ENCODE measurements around the gene CTTNBP2.

CTTNBP2 gene

GRCh38 chr7:117790251-117790650, 83.0 kb downstream of the CTTNBP2 start:
- DNase-seq (ENCODE audit: low read depth in 2 of 2) = no peak

GRCh38 chr7:117785431-117785830, 87.8 kb downstream of the CTTNBP2 start:
- DNase-seq (ENCODE audit: low read depth in 2 of 2) = no peak

GRCh38 chr7:117784315-117784714, 88.9 kb downstream of the CTTNBP2 start:
- DNase-seq (ENCODE audit: low read depth in 2 of 2) = no peak

GRCh38 chr7:117782761-117783160, 90.5 kb downstream of the CTTNBP2 start:
- no peak for DNase-seq (ENCODE audit: low read depth in 2 of 2)

- no peak for DNase-seq (ENCODE audit: low read depth in 2 of 2)
These were observed 91.5 kb downstream of the CTTNBP2 start for GRCh38 chr7:117781707-117782106.

- no peak for DNase-seq (ENCODE audit: low read depth in 2 of 2)
These were observed 92.4 kb downstream of the CTTNBP2 start for GRCh38 chr7:117780832-117781231.

GRCh38 chr7:117777335-117778142, 95.7 kb downstream of the CTTNBP2 start:
- no peak for DNase-seq (ENCODE audit: low read depth in 2 of 2)

- no peak for DNase-seq (ENCODE audit: low read depth in 2 of 2)
These were observed 97.0 kb downstream of the CTTNBP2 start for GRCh38 chr7:117776224-117776623.

GRCh38 chr7:117775801-117776200, 97.4 kb downstream of the CTTNBP2 start:
- no peak for DNase-seq (ENCODE audit: low read depth in 2 of 2)

GRCh38 chr7:117774943-117775342, 98.3 kb downstream of the CTTNBP2 start:
- DNase-seq (ENCODE audit: low read depth in 2 of 2) = no peak

- no peak for DNase-seq (ENCODE audit: low read depth in 2 of 2)
These were observed 100.8 kb downstream of the CTTNBP2 start for GRCh38 chr7:117772421-117772820.

- no peak for DNase-seq (ENCODE audit: low read depth in 2 of 2)
These were observed 101.5 kb downstream of the CTTNBP2 start for GRCh38 chr7:117771756-117772155.

- DNase-seq (ENCODE audit: low read depth in 2 of 2) = no peak
These were observed 104.2 kb downstream of the CTTNBP2 start for GRCh38 chr7:117769085-117769484.

- DNase-seq (ENCODE audit: low read depth in 2 of 2) = no peak
These were observed 105.3 kb downstream of the CTTNBP2 start for GRCh38 chr7:117767951-117768350.

- no peak for DNase-seq (ENCODE audit: low read depth in 2 of 2)
These were observed 106.3 kb downstream of the CTTNBP2 start for GRCh38 chr7:117766913-117767312.

GRCh38 chr7:117764031-117764430, 109.2 kb downstream of the CTTNBP2 start:
- DNase-seq (ENCODE audit: low read depth in 2 of 2) = no peak

GRCh38 chr7:117762055-117762454, 111.2 kb downstream of the CTTNBP2 start:
- no peak for DNase-seq (ENCODE audit: low read depth in 2 of 2)

GRCh38 chr7:117759950-117760640, 113.1 kb downstream of the CTTNBP2 start:
- no peak for DNase-seq (ENCODE audit: low read depth in 2 of 2)

- no peak for DNase-seq (ENCODE audit: low read depth in 2 of 2)
These were observed 115.8 kb downstream of the CTTNBP2 start for GRCh38 chr7:117757440-117757839.

GRCh38 chr7:117756586-117757085, 116.6 kb downstream of the CTTNBP2 start:
- no peak for DNase-seq (ENCODE audit: low read depth in 2 of 2)

GRCh38 chr7:117755136-117755535, 118.1 kb downstream of the CTTNBP2 start:
- no peak for DNase-seq (ENCODE audit: low read depth in 2 of 2)

- DNase-seq (ENCODE audit: low read depth in 2 of 2) = no peak
These were observed 121.5 kb downstream of the CTTNBP2 start for GRCh38 chr7:117751775-117752174.

All from activated CD8-positive, alpha-beta memory T cell treated with anti-CD3 and anti-CD28 coated beads for 4 hours (primary cell).